ENCODE measurements around the gene TMEM178A. TPM values are rescaled to one million over a fixed set of nuclear protein-coding genes. Genes with fewer than 3 reads are reported as not detected.

Gene TMEM178A
- polyA plus RNA-seq, 3 donors = 0.15 TPM; not detected in 2

DNA sequence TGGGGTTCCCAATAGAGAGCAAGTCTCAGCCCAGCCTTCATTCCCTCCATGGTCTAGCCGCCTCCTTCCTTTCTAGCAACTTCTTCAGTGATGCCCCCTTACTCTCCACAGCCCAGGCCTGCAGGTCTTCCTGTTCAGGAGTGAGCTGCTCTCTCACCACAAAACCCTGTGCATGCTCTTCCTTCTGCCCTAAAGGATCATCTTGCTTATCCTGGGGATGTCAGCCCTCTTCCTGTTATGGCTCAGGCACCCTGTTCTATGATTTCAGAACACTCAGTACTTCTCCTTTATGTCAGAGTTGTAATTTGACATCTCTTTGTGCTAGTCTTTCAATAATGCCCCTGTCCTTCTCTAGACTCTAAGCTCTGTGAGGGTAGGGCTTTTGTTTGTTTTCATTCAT lies 19.4 kb downstream of the TMEM178A start:
- H3K36me3 ChIP-seq (replicated peaks in 1 of 2; ENCODE audit: control insufficient read depth in 1 of 2, insufficient read depth in 2 of 2, low read length in 2 of 2) = no peaks in the 10 kb centered on the region
- H4K20me1 ChIP-seq (ENCODE audit: insufficient read depth, low read length) = no peaks in the 10 kb centered on the region
- Mint-ChIP-seq H3K9me3 (peaks cover 0 to 3% (median under 1%) of the 10 kb centered on the region in 7 donors), H3K36me3 (no peaks in the 10 kb centered on the region), H3K4me3 (no peak overlapping the region), H3K27ac (no peak overlapping the region), H3K27me3 (ENCODE audit: low read depth in 3 of 3) (peaks cover 0 to 3% (median 1%) of the 10 kb centered on the region in 3 donors), H3K4me1 (peaks cover 2% of the 10 kb centered on the region)
- no peak overlapping the region for H3K27ac ChIP-seq (ENCODE audit: low read depth in 1 of 2, low read length in 2 of 2)
- H3K79me2 ChIP-seq (ENCODE audit: insufficient read depth, low read length) = no peaks in the 10 kb centered on the region
- H3K9ac ChIP-seq (ENCODE audit: insufficient read depth, low read length, poor library complexity, severe bottlenecking) = no peak overlapping the region
- H3K9me3 ChIP-seq (replicated peaks in 1 of 2; ENCODE audit: control insufficient read depth in 1 of 2, insufficient read depth in 1 of 2, low read length in 2 of 2) = no peaks in the 10 kb centered on the region
- intact Hi-C loops (cut with micrococcal nuclease) = no loop called here
- DNase-seq = no peak
- no peak overlapping the region for H3K4me2 ChIP-seq (replicated peaks; ENCODE audit: extremely low read depth, low read length, poor library complexity, severe bottlenecking)
- 100% methylated on average over 1 of the region's 1 CpG for WGBS (ENCODE audit: insufficient coverage)
- H3K27me3 ChIP-seq (ENCODE audit: control insufficient read depth in 2 of 2, insufficient read depth in 2 of 2, low read length in 2 of 2) = no peaks in the 10 kb centered on the region
- no peak overlapping the region for H3K4me3 ChIP-seq (replicated peaks in 1 of 3; ENCODE audit: low read depth in 2 of 3, low read length in 3 of 3)
- TF ChIP-seq, protein P1, sequence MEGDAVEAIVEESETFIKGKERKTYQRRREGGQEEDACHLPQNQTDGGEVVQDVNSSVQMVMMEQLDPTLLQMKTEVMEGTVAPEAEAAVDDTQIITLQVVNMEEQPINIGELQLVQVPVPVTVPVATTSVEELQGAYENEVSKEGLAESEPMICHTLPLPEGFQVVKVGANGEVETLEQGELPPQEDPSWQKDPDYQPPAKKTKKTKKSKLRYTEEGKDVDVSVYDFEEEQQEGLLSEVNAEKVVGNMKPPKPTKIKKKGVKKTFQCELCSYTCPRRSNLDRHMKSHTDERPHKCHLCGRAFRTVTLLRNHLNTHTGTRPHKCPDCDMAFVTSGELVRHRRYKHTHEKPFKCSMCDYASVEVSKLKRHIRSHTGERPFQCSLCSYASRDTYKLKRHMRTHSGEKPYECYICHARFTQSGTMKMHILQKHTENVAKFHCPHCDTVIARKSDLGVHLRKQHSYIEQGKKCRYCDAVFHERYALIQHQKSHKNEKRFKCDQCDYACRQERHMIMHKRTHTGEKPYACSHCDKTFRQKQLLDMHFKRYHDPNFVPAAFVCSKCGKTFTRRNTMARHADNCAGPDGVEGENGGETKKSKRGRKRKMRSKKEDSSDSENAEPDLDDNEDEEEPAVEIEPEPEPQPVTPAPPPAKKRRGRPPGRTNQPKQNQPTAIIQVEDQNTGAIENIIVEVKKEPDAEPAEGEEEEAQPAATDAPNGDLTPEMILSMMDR (IDR thresholded peaks at IDR 0.05) = no peak
- no peaks in the 10 kb centered on the region for H3K4me1 ChIP-seq (ENCODE audit: control insufficient read depth in 1 of 2, insufficient read depth in 2 of 2, low read length in 2 of 2)
- no peak overlapping the region for H2AFZ ChIP-seq (ENCODE audit: insufficient read depth, low read depth, low read length, poor library complexity, severe bottlenecking)

DNA sequence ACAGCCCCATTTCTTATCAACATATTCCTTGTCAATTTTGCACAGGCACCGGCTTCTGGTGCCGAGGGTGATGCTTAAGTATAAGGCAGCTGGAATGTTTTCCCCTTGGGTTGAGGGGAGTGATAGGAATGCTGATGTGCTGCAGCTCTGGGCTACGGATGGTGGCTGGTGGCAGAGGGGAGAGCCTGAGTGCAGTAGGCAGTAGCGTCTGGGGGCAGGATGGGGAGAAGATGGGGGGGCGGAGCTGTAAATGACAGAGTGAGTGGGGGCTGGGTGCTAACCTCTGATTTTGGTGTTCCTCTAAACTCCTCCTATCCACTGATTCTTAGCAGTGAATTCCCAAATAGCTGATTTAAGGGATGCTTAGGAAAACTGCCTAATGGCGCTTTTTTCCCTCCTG lies 20.7 kb downstream of the TMEM178A start:
- Histone ChIP-seq H3K27ac (ENCODE audit: low read depth in 1 of 2, low read length in 2 of 2) (no peak overlapping the region), H3K36me3 (replicated peaks in 1 of 2; ENCODE audit: control insufficient read depth in 1 of 2, insufficient read depth in 2 of 2, low read length in 2 of 2) (no peaks in the 10 kb centered on the region), H3K27me3 (ENCODE audit: control insufficient read depth in 2 of 2, insufficient read depth in 2 of 2, low read length in 2 of 2) (no peaks in the 10 kb centered on the region), H4K20me1 (ENCODE audit: insufficient read depth, low read length) (no peaks in the 10 kb centered on the region), H3K4me1 (ENCODE audit: control insufficient read depth in 1 of 2, insufficient read depth in 2 of 2, low read length in 2 of 2) (no peaks in the 10 kb centered on the region), H3K4me2 (replicated peaks; ENCODE audit: extremely low read depth, low read length, poor library complexity, severe bottlenecking) (no peak overlapping the region), H3K9me3 (replicated peaks in 1 of 2; ENCODE audit: control insufficient read depth in 1 of 2, insufficient read depth in 1 of 2, low read length in 2 of 2) (no peaks in the 10 kb centered on the region), H3K79me2 (ENCODE audit: insufficient read depth, low read length) (no peaks in the 10 kb centered on the region), H3K4me3 (replicated peaks in 1 of 3; ENCODE audit: low read depth in 2 of 3, low read length in 3 of 3) (no peak overlapping the region), H2AFZ (ENCODE audit: insufficient read depth, low read depth, low read length, poor library complexity, severe bottlenecking) (no peak overlapping the region), H3K9ac (ENCODE audit: insufficient read depth, low read length, poor library complexity, severe bottlenecking) (no peak overlapping the region)
- Mint-ChIP-seq H3K9me3 (peaks cover 0 to 5% (median 3%) of the 10 kb centered on the region in 7 donors), H3K27ac (no peak overlapping the region), H3K4me3 (no peak overlapping the region), H3K27me3 (ENCODE audit: low read depth in 3 of 3) (peaks cover 0 to 3% (median 1%) of the 10 kb centered on the region in 3 donors), H3K4me1 (peaks cover 2% of the 10 kb centered on the region), H3K36me3 (no peaks in the 10 kb centered on the region)
- no peak for DNase-seq
- intact Hi-C loops (cut with micrococcal nuclease) = no loop called here
- 94% methylated on average over 2 of the region's 6 CpGs for WGBS (ENCODE audit: insufficient coverage)
- TF ChIP-seq, protein P1 (IDR thresholded peaks at IDR 0.05) = no peak
